Parathyroid adenoma (tissue), 2 donors: ENCODE results near the gene TSPAN14.

Experiments
- H2AFZ ChIP-seq: fragments of 300-600 bp; sonication (generic); one replicate; pipeline ENCODE4 v1.7.0; 2017; ENCODE audit warnings: antibody characterized with exemption, mild to moderate bottlenecking
- H3K27ac ChIP-seq: fragments of 300-600 bp; sonication (generic); one replicate; pipeline ENCODE4 v1.7.0; 2017
- H3K27me3 ChIP-seq: fragments of 300-600 bp; sonication (generic); one replicate; pipeline ENCODE4 v1.7.0; 2017; ENCODE audit warnings: low read length; ENCODE audit not compliant: control insufficient read depth, insufficient read depth
- H3K36me3 ChIP-seq: fragments of 300-600 bp; sonication (generic); one replicate; pipeline ENCODE4 v1.7.0; 2017; ENCODE audit warnings: low read length; ENCODE audit not compliant: control insufficient read depth, insufficient read depth
- H3K4me1 ChIP-seq: fragments of 300-600 bp; sonication (generic); one replicate; pipeline ENCODE4 v1.7.0; 2017; ENCODE audit warnings: control low read depth
- H3K4me2 ChIP-seq: fragments of 300-600 bp; sonication (generic); one replicate; pipeline ENCODE4 v1.7.0; 2017; ENCODE audit warnings: low read length
- H3K4me3 ChIP-seq: fragments of 300-600 bp; sonication (generic); one replicate; pipeline ENCODE4 v1.7.0; 2017; ENCODE audit warnings: low read depth, low read length
- H3K79me2 ChIP-seq: fragments of 300-600 bp; sonication (generic); one replicate; pipeline ENCODE4 v1.7.0; 2017; ENCODE audit warnings: control low read depth
- H3K9ac ChIP-seq: fragments of 300-600 bp; sonication (generic); one replicate; pipeline ENCODE4 v1.7.0; 2017; ENCODE audit warnings: mild to moderate bottlenecking
- H3K9me3 ChIP-seq: fragments of 300-600 bp; sonication (generic); one replicate; pipeline ENCODE4 v1.7.0; 2017; ENCODE audit warnings: low read length; ENCODE audit not compliant: control insufficient read depth
- CTCF ChIP-seq: fragments of 300-600 bp; sonication (generic); IDR thresholded peaks from one replicate; pipeline ENCODE4 v1.7.0; 2017; ENCODE audit warnings: antibody characterized with exemption, mild to moderate bottlenecking
- donor health status: primary hyperparathyroidism.

TSPAN14 gene

GRCh38 chr10:80553436-80553835, 99.3 kb downstream of the TSPAN14 start:
- Histone ChIP-seq H3K4me1 (peaks cover 3% of the 10 kb centered on the region), H3K9ac (no peak overlapping the region), H3K4me3 (no peak overlapping the region), H3K9me3 (no peaks in the 10 kb centered on the region), H3K4me2 (no peak overlapping the region), H3K27me3 (no peaks in the 10 kb centered on the region), H3K36me3 (no peaks in the 10 kb centered on the region), H3K79me2 (no peaks in the 10 kb centered on the region), H3K27ac (no peak overlapping the region), H2AFZ (no peak overlapping the region)
- TF ChIP-seq CTCF, result no peak

GRCh38 chr10:80554050-80554449, 99.9 kb downstream of the TSPAN14 start:
- no peak overlapping the region for H3K4me2 ChIP-seq
- no peak overlapping the region for H3K9ac ChIP-seq
- TF ChIP-seq CTCF, result no peak
- no peaks in the 10 kb centered on the region for H3K9me3 ChIP-seq
- H3K27ac ChIP-seq, result no peak overlapping the region
- no peaks in the 10 kb centered on the region for H3K36me3 ChIP-seq
- no peak overlapping the region for H2AFZ ChIP-seq
- H3K4me3 ChIP-seq, result no peak overlapping the region
- no peaks in the 10 kb centered on the region for H3K79me2 ChIP-seq
- no peaks in the 10 kb centered on the region for H3K27me3 ChIP-seq
- peaks cover 3% of the 10 kb centered on the region for H3K4me1 ChIP-seq

GRCh38 chr10:80555415-80555814, 101.3 kb downstream of the TSPAN14 start:
- Histone ChIP-seq H3K36me3 (no peaks in the 10 kb centered on the region), H3K27ac (no peak overlapping the region), H3K9me3 (no peaks in the 10 kb centered on the region), H3K27me3 (no peaks in the 10 kb centered on the region), H3K4me2 (no peak overlapping the region), H3K4me3 (no peak overlapping the region), H3K9ac (no peak overlapping the region), H3K79me2 (no peaks in the 10 kb centered on the region), H3K4me1 (peaks cover 3% of the 10 kb centered on the region), H2AFZ (no peak overlapping the region)
- no peak for TF ChIP-seq CTCF

- Histone ChIP-seq H3K9ac (no peak overlapping the region), H3K27ac (no peak overlapping the region), H3K4me3 (no peak overlapping the region), H2AFZ (no peak overlapping the region), H3K4me2 (no peak overlapping the region), H3K9me3 (no peaks in the 10 kb centered on the region), H3K36me3 (no peaks in the 10 kb centered on the region), H3K4me1 (no peaks in the 10 kb centered on the region), H3K79me2 (no peaks in the 10 kb centered on the region), H3K27me3 (no peaks in the 10 kb centered on the region)
- TF ChIP-seq CTCF, result no peak
These were observed 107.8 kb downstream of the TSPAN14 start for GRCh38 chr10:80561950-80562349.

- H3K27ac ChIP-seq, result no peak overlapping the region
- no peak overlapping the region for H2AFZ ChIP-seq
- H3K4me3 ChIP-seq, result no peak overlapping the region
- TF ChIP-seq CTCF, result no peak
- H3K36me3 ChIP-seq, result no peaks in the 10 kb centered on the region
- no peak overlapping the region for H3K9ac ChIP-seq
- H3K79me2 ChIP-seq, result no peaks in the 10 kb centered on the region
- H3K4me1 ChIP-seq, result no peaks in the 10 kb centered on the region
- H3K27me3 ChIP-seq, result no peaks in the 10 kb centered on the region
- H3K4me2 ChIP-seq, result no peak overlapping the region
- no peaks in the 10 kb centered on the region for H3K9me3 ChIP-seq
These were observed 113.2 kb downstream of the TSPAN14 start for GRCh38 chr10:80567292-80567691.
